ENCODE results near the gene SLC35F2.

GRCh38 chr11:107787733-107788132 is 70.9 kb downstream of the SLC35F2 start:
- TF ChIP-seq CTCF (IDR thresholded peaks at IDR 0.05; ENCODE audit: low read length) = no peak
- TF ChIP-seq EZH2 (optimal IDR thresholded peaks at IDR 0.05; ENCODE audit: low read depth, low read length) = no peak
- TF ChIP-seq EZH2phosphoT487 (IDR thresholded peaks at IDR 0.05; ENCODE audit: low read length) = no peak

All from MM.1S (cell line).